Measurements from ENCODE around the gene SLC66A3.

Gene SLC66A3

GRCh38 chr2:11132036-11132671 lies 23.1 kb upstream of the SLC66A3 start:
- 86% methylated on average over 19 of the region's 19 CpGs for WGBS
- no peak overlapping the region for H2AFZ ChIP-seq (ENCODE audit: low read depth, low read length)
- H3K4me3 ChIP-seq (ENCODE audit: insufficient read depth in 1 of 2, low read depth in 1 of 2, low read length in 2 of 2) = peak overlapping the region in 1 of 2 experiments; percentile 86
- no peak overlapping the region for H2BK120ac ChIP-seq (ENCODE audit: low read depth, low read length)
- H3K36me3 ChIP-seq (ENCODE audit: control insufficient read depth in 1 of 2, insufficient read depth in 2 of 2, low read depth in 1 of 2, low read length in 2 of 2) = no peaks in the 10 kb centered on the region
- no peak overlapping the region for H3K9ac ChIP-seq (ENCODE audit: low read length)
- DNase-seq = no peak
- no peak overlapping the region for H3K27ac ChIP-seq (ENCODE audit: low read length, poor library complexity, severe bottlenecking)
- peak overlapping the region; percentile 17 to 78 for H2BK12ac ChIP-seq (ENCODE audit: low read length in 2 of 2)
- H2BK15ac ChIP-seq (ENCODE audit: low read depth, poor library complexity, severe bottlenecking) = no peak overlapping the region
- H4K8ac ChIP-seq (ENCODE audit: low read length) = peak overlapping the region; percentile 79
- peak overlapping the region in 1 of 2 experiments; percentile 29 for H3K4ac ChIP-seq (ENCODE audit: low read depth in 1 of 2, low read length in 2 of 2)
- peak overlapping the region in 1 of 2 experiments; percentile 6 for H3K18ac ChIP-seq (ENCODE audit: low read depth in 1 of 2, low read length in 2 of 2)
- H3K79me1 ChIP-seq (replicated peaks; ENCODE audit: low read length, poor library complexity, severe bottlenecking) = no peaks in the 10 kb centered on the region
- no peak overlapping the region for H3K23ac ChIP-seq (ENCODE audit: low read length in 2 of 2)
- H3K27me3 ChIP-seq (ENCODE audit: control insufficient read depth in 1 of 2, insufficient read depth in 1 of 2, low read length in 2 of 2) = peaks cover 19 to 54% of the 10 kb centered on the region in 2 experiments
- H3K4me2 ChIP-seq (ENCODE audit: low read length, poor library complexity, severe bottlenecking) = no peak overlapping the region
- no peak overlapping the region for H2BK5ac ChIP-seq (ENCODE audit: low read depth, low read length, poor library complexity, severe bottlenecking)
- H3K14ac ChIP-seq (ENCODE audit: low read length in 2 of 2) = no peak overlapping the region
- no peaks in the 10 kb centered on the region for H3K9me3 ChIP-seq (ENCODE audit: control insufficient read depth, low read length)
- peak overlapping the region; percentile 70 for H4K91ac ChIP-seq (ENCODE audit: low read length)
- peaks cover 17% of the 10 kb centered on the region for H3K4me1 ChIP-seq (ENCODE audit: control insufficient read depth, insufficient read depth, low read depth, low read length)
- no peak overlapping the region for H2AK5ac ChIP-seq (ENCODE audit: low read length, severe bottlenecking)

DNA sequence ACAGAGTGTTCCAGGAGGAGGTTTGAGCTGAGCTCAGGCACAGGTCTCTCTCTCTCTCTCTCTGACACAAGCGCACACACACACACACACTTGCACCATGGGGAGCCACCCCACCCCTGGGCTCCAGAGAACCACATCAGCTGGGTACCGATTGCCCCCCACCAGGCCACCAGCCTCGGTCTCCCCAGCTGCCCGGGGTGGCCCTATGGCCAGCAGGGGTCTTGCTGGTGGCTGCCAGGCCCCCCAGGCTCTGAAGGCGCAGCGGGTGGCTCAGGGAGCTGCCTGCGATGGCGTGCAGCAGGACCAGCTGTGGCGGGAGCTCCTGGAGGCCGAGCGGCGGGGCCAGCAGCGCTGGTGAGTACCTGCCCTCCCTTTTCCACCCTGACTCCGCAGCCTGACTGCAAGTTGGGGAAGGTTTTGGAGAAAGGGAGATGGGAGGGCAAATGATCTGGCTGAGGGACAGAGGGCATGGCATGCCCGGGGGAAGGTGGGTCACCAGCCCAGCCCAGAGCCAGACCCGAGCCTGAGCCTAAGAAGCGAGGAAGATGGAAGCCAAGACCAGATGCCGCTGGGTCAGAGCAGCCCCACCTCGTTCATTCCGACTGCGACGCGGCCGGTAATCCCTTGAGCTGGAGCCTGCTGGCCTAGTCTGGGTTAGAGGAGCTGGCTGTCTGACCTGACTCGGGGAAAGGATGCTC lies 21.9 kb upstream of the SLC66A3 start:
- Histone ChIP-seq H3K4me1 (ENCODE audit: control insufficient read depth, insufficient read depth, low read depth, low read length) (peaks cover 17% of the 10 kb centered on the region), H2BK15ac (ENCODE audit: low read depth, poor library complexity, severe bottlenecking) (no peak overlapping the region), H3K4ac (ENCODE audit: low read depth in 1 of 2, low read length in 2 of 2) (no peak overlapping the region), H3K9me3 (ENCODE audit: control insufficient read depth, low read length) (no peaks in the 10 kb centered on the region), H2BK120ac (ENCODE audit: low read depth, low read length) (no peak overlapping the region), H3K27ac (ENCODE audit: low read length, poor library complexity, severe bottlenecking) (no peak overlapping the region), H3K23ac (ENCODE audit: low read length in 2 of 2) (no peak overlapping the region), H2BK12ac (ENCODE audit: low read length in 2 of 2) (peak overlapping the region in 1 of 2 experiments; percentile 6), H2AK5ac (ENCODE audit: low read length, severe bottlenecking) (no peak overlapping the region), H3K79me1 (replicated peaks; ENCODE audit: low read length, poor library complexity, severe bottlenecking) (no peaks in the 10 kb centered on the region), H3K9ac (ENCODE audit: low read length) (peak overlapping the region; percentile 94), H3K4me3 (ENCODE audit: insufficient read depth in 1 of 2, low read depth in 1 of 2, low read length in 2 of 2) (peak overlapping the region; percentile 52 to 86), H4K8ac (ENCODE audit: low read length) (no peak overlapping the region), H3K36me3 (ENCODE audit: control insufficient read depth in 1 of 2, insufficient read depth in 2 of 2, low read depth in 1 of 2, low read length in 2 of 2) (no peaks in the 10 kb centered on the region), H3K18ac (ENCODE audit: low read depth in 1 of 2, low read length in 2 of 2) (no peak overlapping the region), H2BK5ac (ENCODE audit: low read depth, low read length, poor library complexity, severe bottlenecking) (no peak overlapping the region), H3K27me3 (ENCODE audit: control insufficient read depth in 1 of 2, insufficient read depth in 1 of 2, low read length in 2 of 2) (peaks cover 19 to 51% of the 10 kb centered on the region in 2 experiments), H3K4me2 (ENCODE audit: low read length, poor library complexity, severe bottlenecking) (peak overlapping the region; percentile 99), H3K14ac (ENCODE audit: low read length in 2 of 2) (peak overlapping the region in 1 of 2 experiments; percentile 20), H4K91ac (ENCODE audit: low read length) (no peak overlapping the region), H2AFZ (ENCODE audit: low read depth, low read length) (peak overlapping the region; percentile 86)
- DNase-seq = peak; percentile 17
- 39% methylated on average over 24 of the region's 25 CpGs for WGBS

DNA sequence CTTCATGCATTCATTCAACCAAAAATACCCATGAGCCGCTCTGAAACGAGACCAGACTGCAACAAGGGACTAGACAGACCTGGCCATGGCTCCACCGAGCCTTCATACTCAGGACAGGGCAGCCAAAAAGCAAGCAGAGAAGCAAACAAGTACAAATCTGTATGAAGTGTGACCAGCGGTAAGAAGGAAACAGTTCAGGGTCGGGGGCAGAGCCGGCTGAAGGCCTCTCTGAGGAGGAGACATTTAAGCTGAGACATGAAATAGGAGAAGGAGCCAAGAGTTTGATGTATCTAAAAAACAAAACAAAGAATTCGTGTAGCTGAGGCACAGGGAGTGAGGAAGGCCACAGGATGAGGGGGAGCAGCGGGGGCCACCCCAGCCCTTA lies 21.3 kb upstream of the SLC66A3 start:
- Histone ChIP-seq H3K27me3 (ENCODE audit: control insufficient read depth in 1 of 2, insufficient read depth in 1 of 2, low read length in 2 of 2) (peaks cover 19 to 49% of the 10 kb centered on the region in 2 experiments), H2BK5ac (ENCODE audit: low read depth, low read length, poor library complexity, severe bottlenecking) (no peak overlapping the region), H4K8ac (ENCODE audit: low read length) (no peak overlapping the region), H3K23ac (ENCODE audit: low read length in 2 of 2) (no peak overlapping the region), H4K91ac (ENCODE audit: low read length) (no peak overlapping the region), H2BK15ac (ENCODE audit: low read depth, poor library complexity, severe bottlenecking) (no peak overlapping the region), H3K79me1 (replicated peaks; ENCODE audit: low read length, poor library complexity, severe bottlenecking) (no peaks in the 10 kb centered on the region), H3K4me2 (ENCODE audit: low read length, poor library complexity, severe bottlenecking) (no peak overlapping the region), H3K14ac (ENCODE audit: low read length in 2 of 2) (no peak overlapping the region), H3K4me3 (ENCODE audit: insufficient read depth in 1 of 2, low read depth in 1 of 2, low read length in 2 of 2) (peak overlapping the region in 1 of 2 experiments; percentile 86), H3K4me1 (ENCODE audit: control insufficient read depth, insufficient read depth, low read depth, low read length) (peaks cover 17% of the 10 kb centered on the region), H3K27ac (ENCODE audit: low read length, poor library complexity, severe bottlenecking) (no peak overlapping the region), H2AK5ac (ENCODE audit: low read length, severe bottlenecking) (no peak overlapping the region), H3K4ac (ENCODE audit: low read depth in 1 of 2, low read length in 2 of 2) (no peak overlapping the region), H3K36me3 (ENCODE audit: control insufficient read depth in 1 of 2, insufficient read depth in 2 of 2, low read depth in 1 of 2, low read length in 2 of 2) (no peaks in the 10 kb centered on the region), H3K9me3 (ENCODE audit: control insufficient read depth, low read length) (no peaks in the 10 kb centered on the region), H2BK12ac (ENCODE audit: low read length in 2 of 2) (peak overlapping the region in 1 of 2 experiments; percentile 6), H2AFZ (ENCODE audit: low read depth, low read length) (peak overlapping the region; percentile 62), H2BK120ac (ENCODE audit: low read depth, low read length) (no peak overlapping the region), H3K18ac (ENCODE audit: low read depth in 1 of 2, low read length in 2 of 2) (no peak overlapping the region), H3K9ac (ENCODE audit: low read length) (peak overlapping the region; percentile 94)
- 65% methylated on average over 8 of the region's 8 CpGs for WGBS
- no peak for DNase-seq

DNA sequence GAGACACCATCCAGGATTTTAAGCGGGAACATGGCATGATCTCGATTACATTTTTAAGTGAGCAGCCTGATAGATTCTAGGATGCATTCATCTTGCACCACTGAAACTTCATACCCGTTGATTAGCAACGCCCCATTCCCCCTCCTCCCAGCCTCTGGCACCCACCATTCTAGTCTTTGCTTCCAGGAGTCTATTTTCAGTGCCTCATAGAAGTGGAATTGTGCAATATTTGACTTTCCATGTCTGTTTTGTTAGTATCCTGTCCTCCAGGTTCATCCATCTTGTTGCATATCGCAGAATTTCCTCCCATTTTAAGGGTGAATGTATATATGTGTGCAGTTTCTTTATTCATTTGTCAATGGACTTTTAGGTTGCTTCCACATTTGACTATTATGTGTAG lies 20.9 kb upstream of the SLC66A3 start:
- no peaks in the 10 kb centered on the region for H3K36me3 ChIP-seq (ENCODE audit: control insufficient read depth in 1 of 2, insufficient read depth in 2 of 2, low read depth in 1 of 2, low read length in 2 of 2)
- no peak overlapping the region for H4K91ac ChIP-seq (ENCODE audit: low read length)
- no peak overlapping the region for H3K18ac ChIP-seq (ENCODE audit: low read depth in 1 of 2, low read length in 2 of 2)
- peaks cover 17% of the 10 kb centered on the region for H3K4me1 ChIP-seq (ENCODE audit: control insufficient read depth, insufficient read depth, low read depth, low read length)
- H3K4ac ChIP-seq (ENCODE audit: low read depth in 1 of 2, low read length in 2 of 2) = no peak overlapping the region
- no peak overlapping the region for H3K27ac ChIP-seq (ENCODE audit: low read length, poor library complexity, severe bottlenecking)
- no peak overlapping the region for H2BK120ac ChIP-seq (ENCODE audit: low read depth, low read length)
- H3K9ac ChIP-seq (ENCODE audit: low read length) = no peak overlapping the region
- no peak overlapping the region for H3K4me2 ChIP-seq (ENCODE audit: low read length, poor library complexity, severe bottlenecking)
- H3K23ac ChIP-seq (ENCODE audit: low read length in 2 of 2) = no peak overlapping the region
- WGBS = 81% methylated on average over 5 of the region's 5 CpGs
- no peaks in the 10 kb centered on the region for H3K9me3 ChIP-seq (ENCODE audit: control insufficient read depth, low read length)
- no peak overlapping the region for H2AK5ac ChIP-seq (ENCODE audit: low read length, severe bottlenecking)
- H2BK15ac ChIP-seq (ENCODE audit: low read depth, poor library complexity, severe bottlenecking) = no peak overlapping the region
- no peak overlapping the region for H4K8ac ChIP-seq (ENCODE audit: low read length)
- DNase-seq = peak; percentile 23
- no peak overlapping the region for H2BK12ac ChIP-seq (ENCODE audit: low read length in 2 of 2)
- H3K4me3 ChIP-seq (ENCODE audit: insufficient read depth in 1 of 2, low read depth in 1 of 2, low read length in 2 of 2) = no peak overlapping the region
- peak overlapping the region; percentile 62 for H2AFZ ChIP-seq (ENCODE audit: low read depth, low read length)
- no peak overlapping the region for H3K14ac ChIP-seq (ENCODE audit: low read length in 2 of 2)
- H3K79me1 ChIP-seq (replicated peaks; ENCODE audit: low read length, poor library complexity, severe bottlenecking) = no peaks in the 10 kb centered on the region
- no peak overlapping the region for H2BK5ac ChIP-seq (ENCODE audit: low read depth, low read length, poor library complexity, severe bottlenecking)
- H3K27me3 ChIP-seq (ENCODE audit: control insufficient read depth in 1 of 2, insufficient read depth in 1 of 2, low read length in 2 of 2) = peaks cover 19 to 49% of the 10 kb centered on the region in 2 experiments

Measured in mesenchymal stem cell (in vitro differentiated cells and primary cell).